H9 (cell line): ENCODE data around the gene CUBN. TPM values are rescaled to one million over a fixed set of nuclear protein-coding genes. Genes with fewer than 3 reads are reported as not detected.

Source experiments
- DNase-seq: peaks from one replicate; pipeline ENCODE4 v3.0.0-alpha.2; 2017
- H2AFZ ChIP-seq: one replicate; pipeline ENCODE4 v1.6.1; 2013; ENCODE audit warnings: mild to moderate bottlenecking, low read length, control low read depth, moderate library complexity
- H2AK5ac ChIP-seq: 2 replicates; pipeline ENCODE4 v1.6.1; 2013; ENCODE audit warnings: low read length, control low read depth, mixed read lengths; ENCODE audit not compliant: insufficient read length
- H2BK120ac ChIP-seq: one replicate; pipeline ENCODE4 v1.6.1; 2013; ENCODE audit warnings: low read depth, mild to moderate bottlenecking, low read length, control low read depth, inconsistent platforms; ENCODE audit not compliant: poor library complexity, severe bottlenecking
- H2BK12ac ChIP-seq: 2 replicates; pipeline ENCODE4 v1.6.1; 2013; ENCODE audit warnings: low read length, control low read depth, mixed read lengths, low read depth; ENCODE audit not compliant: insufficient read length
- H2BK15ac ChIP-seq: 2 replicates; pipeline ENCODE4 v1.6.1; 2013; ENCODE audit warnings: low read depth, low read length, control low read depth
- H2BK20ac ChIP-seq: one replicate; pipeline ENCODE4 v1.6.1; 2013; ENCODE audit warnings: low read depth, mild to moderate bottlenecking, low read length, control low read depth, inconsistent platforms; ENCODE audit not compliant: poor library complexity, severe bottlenecking
- H2BK5ac ChIP-seq: 2 replicates; pipeline ENCODE4 v1.6.1; 2013; ENCODE audit warnings: low read length, control low read depth, mixed read lengths; ENCODE audit not compliant: insufficient read length
- H3K14ac ChIP-seq: 2 replicates; pipeline ENCODE4 v1.6.1; 2013; ENCODE audit warnings: low read length, control low read depth; ENCODE audit not compliant: insufficient read depth
- H3K18ac ChIP-seq: 2 replicates; pipeline ENCODE4 v1.6.1; 2013; ENCODE audit warnings: low read depth, mild to moderate bottlenecking, mixed read lengths, low read length, control low read depth; ENCODE audit not compliant: insufficient read length
- H3K23ac ChIP-seq: 2 replicates; pipeline ENCODE4 v1.6.1; 2013; ENCODE audit warnings: low read length, control low read depth, mixed read lengths, low read depth; ENCODE audit not compliant: insufficient read length
- H3K23me2 ChIP-seq: 2 replicates; pipeline ENCODE4 v1.6.1; 2013; ENCODE audit warnings: low read depth, mild to moderate bottlenecking, mixed read lengths, low read length, control low read depth; ENCODE audit not compliant: insufficient read length, poor library complexity, severe bottlenecking
- H3K27ac ChIP-seq: 2 replicates; pipeline ENCODE4 v1.5.1; 2013; ENCODE audit warnings: low read length, control low read depth, mixed read lengths, low read depth; ENCODE audit not compliant: insufficient read length
- H3K27me3 ChIP-seq: 2 replicates; pipeline ENCODE4 v1.6.1; 2013; ENCODE audit warnings: low read length, control low read depth, inconsistent platforms; ENCODE audit not compliant: insufficient read depth
- H3K4ac ChIP-seq: 2 replicates; pipeline ENCODE4 v1.6.1; 2013; ENCODE audit warnings: low read depth, mild to moderate bottlenecking, control low read depth, inconsistent platforms, low read length, moderate library complexity
- H3K4me1 ChIP-seq: 2 replicates; pipeline ENCODE4 v1.6.1; 2013; ENCODE audit warnings: low read length, control low read depth, inconsistent platforms; ENCODE audit not compliant: insufficient read depth
- H3K4me2 ChIP-seq: 2 replicates; pipeline ENCODE4 v1.6.1; 2013; ENCODE audit warnings: low read length, control low read depth, mixed read lengths; ENCODE audit not compliant: insufficient read length, insufficient read depth
- H3K56ac ChIP-seq: 2 replicates; pipeline ENCODE4 v1.6.1; 2013; ENCODE audit warnings: low read depth, mild to moderate bottlenecking, mixed read lengths, low read length, control low read depth; ENCODE audit not compliant: insufficient read length
- H3K79me1 ChIP-seq: 2 replicates; pipeline ENCODE4 v1.6.1; 2013; ENCODE audit warnings: low read depth, mild to moderate bottlenecking, moderate library complexity, low read length, control low read depth, inconsistent platforms; ENCODE audit not compliant: insufficient read depth, poor library complexity, severe bottlenecking
- H3K79me2 ChIP-seq: 2 replicates; pipeline ENCODE4 v1.6.1; 2013; ENCODE audit warnings: low read length, control low read depth, inconsistent platforms; ENCODE audit not compliant: insufficient read depth
- H3K9ac ChIP-seq: 2 replicates; pipeline ENCODE4 v1.6.1; 2013; ENCODE audit warnings: low read length, control low read depth, mixed read lengths; ENCODE audit not compliant: insufficient read length; ENCODE audit errors: extremely low read depth
- H3K9me3 ChIP-seq: one replicate; pipeline ENCODE4 v1.6.1; 2013; ENCODE audit warnings: low read depth, low read length, inconsistent platforms; ENCODE audit not compliant: control insufficient read depth
- H3T11ph ChIP-seq: one replicate; pipeline ENCODE4 v1.6.1; 2013; ENCODE audit warnings: mild to moderate bottlenecking, low read length, control low read depth, inconsistent platforms
- H4K20me1 ChIP-seq: one replicate; pipeline ENCODE4 v1.6.1; 2013; ENCODE audit not compliant: control insufficient read depth, insufficient read length, insufficient read depth
- H4K5ac ChIP-seq: 2 replicates; pipeline ENCODE4 v1.6.1; 2013; ENCODE audit warnings: low read depth, mild to moderate bottlenecking, mixed read lengths, low read length, control low read depth; ENCODE audit not compliant: insufficient read length
- H4K8ac ChIP-seq: replicated peaks from 2 replicates; pipeline ENCODE4 v1.6.1; 2013; ENCODE audit warnings: low read length, control low read depth, mixed read lengths, low read depth; ENCODE audit not compliant: insufficient read length
- H4K91ac ChIP-seq: 2 replicates; pipeline ENCODE4 v1.6.1; 2013; ENCODE audit warnings: low read depth, mild to moderate bottlenecking, moderate library complexity, mixed read lengths, low read length, control low read depth; ENCODE audit not compliant: insufficient read length
- H3K27ac Mint-ChIP-seq, 3 experiments: 2 replicates in 2 of 3; 3 replicates in 1 of 3; pipeline ENCODE4 v1.8.0; 2020 to 2021; ENCODE audit warnings: mixed read lengths in 3 of 3, mild to moderate bottlenecking in 1 of 3, moderate library complexity in 1 of 3
- H3K27me3 Mint-ChIP-seq: 2 replicates; pipeline ENCODE4 v1.8.0; 2021; ENCODE audit warnings: low read depth, mild to moderate bottlenecking, moderate library complexity, mixed read lengths
- H3K36me3 Mint-ChIP-seq, 3 experiments: 2 replicates in 2 of 3; 3 replicates in 1 of 3; pipeline ENCODE4 v1.8.0; 2020 to 2021; ENCODE audit warnings: low read depth in 3 of 3, mixed read lengths in 3 of 3; ENCODE audit not compliant: insufficient read depth in 1 of 3
- H3K4me1 Mint-ChIP-seq, 2 experiments: 2 replicates each; pipeline ENCODE4 v1.8.0; 2020; ENCODE audit warnings: mixed read lengths in 2 of 2
- H3K4me3 Mint-ChIP-seq, 2 experiments: 2 replicates in 1 of 2; 3 replicates in 1 of 2; pipeline ENCODE4 v1.8.0; 2020 to 2021; ENCODE audit warnings: mild to moderate bottlenecking in 2 of 2, mixed read lengths in 2 of 2, moderate library complexity in 1 of 2
- H3K9me3 Mint-ChIP-seq, 2 experiments: 2 replicates in 1 of 2; 3 replicates in 1 of 2; pipeline ENCODE4 v1.8.0; 2020; ENCODE audit warnings: mild to moderate bottlenecking in 2 of 2, mixed read lengths in 2 of 2, moderate library complexity in 1 of 2
- WGBS: extraction: QIAGEN DNeasy Blood & Tissue Kit; methylation state at CpG from one replicate; pipeline ENCODE4 v1.1.7; 2013; ENCODE audit warnings: missing lambda C conversion rate, low lambda C conversion rate, mixed read lengths; ENCODE audit not compliant: insufficient read length; ENCODE audit errors: extremely low coverage; 5-methylcytosine and 5-hydroxymethylcytosine counted together
- total RNA-seq: library from RNA; stranded (reverse); gene quantifications from 2 replicates; pipeline ENCODE4 v1.2.1, GENCODE V29; 2021
- TF ChIP-seq, protein P1 (sequence below): fragments of 200-600 bp; sonication (generic); conservative IDR thresholded peaks from 3 replicates; pipeline ENCODE4 v1.8.0; 2021; ENCODE audit warnings: antibody characterized with exemption, mild to moderate bottlenecking

Gene CUBN
- total RNA-seq, 1 experiment from 2014 or later = 0.26 TPM

DNA sequence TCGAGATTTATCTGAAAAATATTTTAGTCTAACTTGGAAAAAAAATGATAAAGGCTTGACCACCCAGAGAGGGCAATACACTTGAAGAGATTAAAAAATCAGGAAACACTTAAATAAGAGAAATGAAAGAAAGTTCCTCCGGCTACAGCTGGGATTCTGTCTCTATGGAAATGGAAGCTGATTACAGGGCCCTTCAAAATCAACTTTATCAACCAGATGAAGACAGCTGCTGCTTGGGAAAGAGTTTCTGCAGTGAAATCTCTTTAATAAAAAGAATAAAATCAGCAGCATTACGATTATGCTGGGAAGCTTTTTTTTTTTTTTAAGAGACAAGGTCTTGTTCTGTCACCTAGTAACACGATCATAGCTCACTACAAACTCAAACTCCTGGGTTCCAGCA is 316.9 kb downstream of the CUBN start:
- Histone ChIP-seq H3K23ac (no peak overlapping the region), H2BK120ac (no peak overlapping the region), H4K91ac (no peak overlapping the region), H2BK5ac (no peak overlapping the region), H3K23me2 (peaks cover 4% of the 10 kb centered on the region), H2BK20ac (no peak overlapping the region), H4K5ac (no peak overlapping the region), H3K27ac (no peak overlapping the region), H3K4me1 (0 out of 2 replicates have a peak, but pooled peaks cover 2% of the 10 kb centered on the region), H3K4me2 (no peak overlapping the region), H2AK5ac (no peak overlapping the region), H3K79me2 (no peaks in the 10 kb centered on the region), H2AFZ (no peak overlapping the region), H3K14ac (no peak overlapping the region), H4K8ac (no peak overlapping the region), H3K4ac (no peak overlapping the region), H3K79me1 (no peaks in the 10 kb centered on the region), H3K9ac (no peak overlapping the region), H3K56ac (no peak overlapping the region), H2BK15ac (no peak overlapping the region), H4K20me1 (no peaks in the 10 kb centered on the region), H3K27me3 (no peaks in the 10 kb centered on the region), H3K18ac (no peak overlapping the region), H3K9me3 (no peaks in the 10 kb centered on the region), H3T11ph (no peak overlapping the region), H2BK12ac (no peak overlapping the region)
- Mint-ChIP-seq H3K27ac (no peak overlapping the region), H3K36me3 (peaks cover 0 to 4% (median 3%) of the 10 kb centered on the region in 3 experiments; a peak in 3 of 7 replicates), H3K4me3 (no peak overlapping the region), H3K9me3 (no peaks in the 10 kb centered on the region), H3K27me3 (no peaks in the 10 kb centered on the region; the same call in 1 of the 2 replicates), H3K4me1 (peaks cover 8 to 11% of the 10 kb centered on the region in 2 experiments)
- TF ChIP-seq, protein P1, sequence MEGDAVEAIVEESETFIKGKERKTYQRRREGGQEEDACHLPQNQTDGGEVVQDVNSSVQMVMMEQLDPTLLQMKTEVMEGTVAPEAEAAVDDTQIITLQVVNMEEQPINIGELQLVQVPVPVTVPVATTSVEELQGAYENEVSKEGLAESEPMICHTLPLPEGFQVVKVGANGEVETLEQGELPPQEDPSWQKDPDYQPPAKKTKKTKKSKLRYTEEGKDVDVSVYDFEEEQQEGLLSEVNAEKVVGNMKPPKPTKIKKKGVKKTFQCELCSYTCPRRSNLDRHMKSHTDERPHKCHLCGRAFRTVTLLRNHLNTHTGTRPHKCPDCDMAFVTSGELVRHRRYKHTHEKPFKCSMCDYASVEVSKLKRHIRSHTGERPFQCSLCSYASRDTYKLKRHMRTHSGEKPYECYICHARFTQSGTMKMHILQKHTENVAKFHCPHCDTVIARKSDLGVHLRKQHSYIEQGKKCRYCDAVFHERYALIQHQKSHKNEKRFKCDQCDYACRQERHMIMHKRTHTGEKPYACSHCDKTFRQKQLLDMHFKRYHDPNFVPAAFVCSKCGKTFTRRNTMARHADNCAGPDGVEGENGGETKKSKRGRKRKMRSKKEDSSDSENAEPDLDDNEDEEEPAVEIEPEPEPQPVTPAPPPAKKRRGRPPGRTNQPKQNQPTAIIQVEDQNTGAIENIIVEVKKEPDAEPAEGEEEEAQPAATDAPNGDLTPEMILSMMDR = no peak
- DNase-seq = no peak
- no CpG with 5 or more reads among the region's 4 CpGs for WGBS
